Thoracic aorta (tissue), 2 donors: ENCODE measurements around the gene PRXL2A. TPM values are rescaled to one million over a fixed set of nuclear protein-coding genes. Genes with fewer than 3 reads are reported as not detected.

Source experiments
- ATAC-seq: fragments of 150-250 bp; one replicate; pipeline ENCODE4 v1.8.0; 2017; ENCODE audit warnings: low read depth; ENCODE audit not compliant: insufficient number of reproducible peaks, low FRiP score
- DNase-seq: peaks from one replicate; pipeline ENCODE4 v3.0.0-alpha.2; 2020; ENCODE audit warnings: low spot score
- H3K27ac ChIP-seq, 2 donors: fragments of 200-600 bp; sonication (generic); 1 replicate in 1 of 2; 2 replicates in 1 of 2; pipeline ENCODE4 v1.5.1; 2016; ENCODE audit warnings: mild to moderate bottlenecking in 2 of 2, moderate library complexity in 2 of 2
- H3K27me3 ChIP-seq: fragments of 200-600 bp; sonication (generic); replicated peaks from 2 replicates; pipeline ENCODE4 v1.6.0; 2016; ENCODE audit warnings: mild to moderate bottlenecking; ENCODE audit not compliant: insufficient read depth
- H3K36me3 ChIP-seq: fragments of 200-600 bp; sonication (generic); one replicate; pipeline ENCODE4 v1.5.1; 2016
- H3K4me1 ChIP-seq, 2 donors: fragments of 200-600 bp; sonication (generic); 1 replicate in 1 of 2; 2 replicates in 1 of 2; pipeline versions ENCODE4 v1.5.1 to v1.6.0; 2016; ENCODE audit warnings: low read depth in 2 of 2, mild to moderate bottlenecking in 1 of 2; ENCODE audit not compliant: control insufficient read depth in 1 of 2
- H3K4me3 ChIP-seq: fragments of 200-600 bp; sonication (generic); 2 replicates; pipeline ENCODE4 v1.5.1; 2016; ENCODE audit warnings: mild to moderate bottlenecking
- H3K9me3 ChIP-seq: fragments of 200-600 bp; sonication (generic); 2 replicates; pipeline ENCODE4 v1.5.1; 2016
- total RNA-seq, 2 donors: library from RNA; depleted of rRNA; stranded (reverse); fragments of >200 nt; gene quantifications; one replicate each; pipeline versions ENCODE4 v1.1.0 to v1.2.3, GENCODE V29; 2016
- TF ChIP-seq, protein P1 (sequence below): fragments of 200-600 bp; sonication (generic); IDR thresholded peaks from one replicate; pipeline ENCODE4 v1.5.1; 2019; ENCODE audit warnings: antibody characterized with exemption

The PRXL2A gene
- total RNA-seq, 2 donors from 2014 or later = 23.5 to 24.1 TPM

DNA sequence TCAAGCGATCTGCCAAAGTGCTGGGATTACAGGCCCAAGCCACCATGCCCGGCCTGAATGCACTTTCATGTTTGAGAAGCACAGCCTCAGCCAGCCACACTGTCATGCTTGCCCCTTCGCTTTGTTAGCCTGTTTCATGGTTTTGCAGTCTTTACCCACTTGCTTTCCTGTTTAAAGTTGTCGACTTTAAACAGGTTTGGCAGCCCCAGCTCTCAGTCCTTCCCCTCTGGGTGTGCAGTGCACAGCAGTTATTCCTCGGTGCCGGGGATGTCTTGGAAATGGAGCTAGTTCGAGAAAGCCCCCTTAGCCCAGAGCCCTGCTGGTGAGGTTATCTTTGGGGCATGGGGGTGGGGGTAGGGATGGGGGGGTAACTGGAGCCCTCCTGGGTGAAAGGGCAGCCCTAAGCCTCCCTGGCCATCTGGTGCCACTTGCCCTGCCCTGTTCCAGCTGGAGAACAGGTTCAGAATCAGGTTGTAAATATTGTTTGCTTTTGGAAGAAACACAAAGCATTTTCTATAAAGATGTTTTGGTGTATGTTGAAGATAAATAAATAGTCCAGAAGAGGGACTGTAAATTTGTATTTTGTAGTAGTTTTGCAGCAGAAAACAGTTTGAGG is 60.6 kb downstream of the PRXL2A start:
- Histone ChIP-seq H3K9me3 (no peaks in the 10 kb centered on the region), H3K36me3 (no peaks in the 10 kb centered on the region), H3K4me1 (peaks cover 26 to 53% of the 10 kb centered on the region in 2 donors), H3K27me3 (no peaks in the 10 kb centered on the region), H3K4me3 (no peak overlapping the region), H3K27ac (no peak overlapping the region)
- DNase-seq (no peak), ATAC-seq (no peak)
- TF ChIP-seq, protein P1, sequence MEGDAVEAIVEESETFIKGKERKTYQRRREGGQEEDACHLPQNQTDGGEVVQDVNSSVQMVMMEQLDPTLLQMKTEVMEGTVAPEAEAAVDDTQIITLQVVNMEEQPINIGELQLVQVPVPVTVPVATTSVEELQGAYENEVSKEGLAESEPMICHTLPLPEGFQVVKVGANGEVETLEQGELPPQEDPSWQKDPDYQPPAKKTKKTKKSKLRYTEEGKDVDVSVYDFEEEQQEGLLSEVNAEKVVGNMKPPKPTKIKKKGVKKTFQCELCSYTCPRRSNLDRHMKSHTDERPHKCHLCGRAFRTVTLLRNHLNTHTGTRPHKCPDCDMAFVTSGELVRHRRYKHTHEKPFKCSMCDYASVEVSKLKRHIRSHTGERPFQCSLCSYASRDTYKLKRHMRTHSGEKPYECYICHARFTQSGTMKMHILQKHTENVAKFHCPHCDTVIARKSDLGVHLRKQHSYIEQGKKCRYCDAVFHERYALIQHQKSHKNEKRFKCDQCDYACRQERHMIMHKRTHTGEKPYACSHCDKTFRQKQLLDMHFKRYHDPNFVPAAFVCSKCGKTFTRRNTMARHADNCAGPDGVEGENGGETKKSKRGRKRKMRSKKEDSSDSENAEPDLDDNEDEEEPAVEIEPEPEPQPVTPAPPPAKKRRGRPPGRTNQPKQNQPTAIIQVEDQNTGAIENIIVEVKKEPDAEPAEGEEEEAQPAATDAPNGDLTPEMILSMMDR = no peak

DNA sequence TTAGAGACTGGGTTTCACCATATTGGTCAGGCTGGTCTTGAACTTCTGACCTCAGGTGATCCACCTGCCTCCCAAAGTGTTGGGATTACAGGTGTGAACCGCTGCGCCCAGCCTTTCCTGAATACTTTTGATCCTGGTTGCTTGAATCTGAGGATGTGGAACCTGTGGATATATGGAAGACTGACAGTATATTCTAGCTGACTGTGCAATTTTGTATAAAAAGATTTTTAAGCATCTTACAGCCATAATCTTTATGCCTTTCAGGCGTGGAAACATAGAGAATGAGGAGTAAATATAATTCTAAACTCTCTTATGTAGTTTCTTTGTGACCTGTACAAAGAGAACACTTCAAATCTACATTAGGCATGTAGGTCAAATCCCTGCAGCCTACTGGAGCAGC is 61.9 kb downstream of the PRXL2A start:
- Histone ChIP-seq H3K4me3 (no peak overlapping the region), H3K27ac (no peak overlapping the region), H3K36me3 (no peaks in the 10 kb centered on the region), H3K9me3 (no peaks in the 10 kb centered on the region), H3K27me3 (no peaks in the 10 kb centered on the region), H3K4me1 (peaks cover 17 to 39% of the 10 kb centered on the region in 2 donors)
- TF ChIP-seq, protein P1 = no peak
- DNase-seq (no peak), ATAC-seq (no peak)

DNA sequence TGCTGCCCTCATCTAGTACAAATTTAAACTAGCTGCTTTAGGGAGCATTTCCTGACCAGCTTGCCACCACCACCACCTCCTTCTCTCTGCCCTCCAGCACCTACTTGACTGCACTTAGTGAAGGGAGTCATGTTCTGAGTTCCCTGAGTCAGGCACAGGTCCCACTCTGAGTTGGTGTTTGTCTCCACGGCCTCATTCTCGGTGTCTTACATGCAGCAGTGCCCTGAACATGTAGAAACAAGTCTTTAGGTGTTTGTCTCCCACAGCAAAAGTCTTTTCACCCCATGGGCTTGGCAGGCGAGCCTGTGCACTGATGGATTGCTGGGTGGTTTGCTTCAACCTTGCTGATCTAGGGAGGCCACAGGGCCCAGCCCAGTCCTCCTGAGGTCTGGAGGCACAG is 62.6 kb downstream of the PRXL2A start:
- no peak for ATAC-seq
- no peak overlapping the region for H3K27ac ChIP-seq
- no peaks in the 10 kb centered on the region for H3K9me3 ChIP-seq
- TF ChIP-seq, protein P1 = no peak
- no peak overlapping the region for H3K4me3 ChIP-seq
- H3K27me3 ChIP-seq = no peaks in the 10 kb centered on the region
- no peaks in the 10 kb centered on the region for H3K36me3 ChIP-seq
- H3K4me1 ChIP-seq = peaks cover 15 to 34% of the 10 kb centered on the region in 2 donors
- no peak for DNase-seq

DNA sequence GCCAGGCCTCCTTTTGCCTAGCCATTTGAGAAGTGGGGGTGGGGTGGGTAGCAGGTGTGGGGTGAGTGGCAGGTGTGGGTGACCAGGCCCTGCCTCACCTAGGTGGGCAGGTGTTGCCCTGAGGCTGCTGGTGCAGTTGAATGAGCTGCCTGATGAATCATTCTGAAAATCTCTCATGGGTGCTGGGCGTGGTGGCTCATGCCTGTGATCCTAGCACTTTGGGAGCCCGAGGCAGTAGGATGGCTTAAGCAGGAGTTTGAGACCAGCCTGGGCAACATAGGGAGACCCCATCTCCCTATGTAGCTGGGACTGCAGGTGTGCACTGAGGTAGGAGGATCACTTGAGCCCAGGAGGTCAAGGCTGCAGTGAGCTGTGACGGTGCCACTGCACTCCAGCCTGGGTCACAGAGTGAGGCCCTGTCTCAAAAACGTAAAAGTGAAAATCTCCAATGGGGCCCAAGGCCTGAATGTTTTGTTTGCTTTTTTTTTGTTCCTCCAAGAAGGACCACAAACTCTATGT is 63.4 kb downstream of the PRXL2A start:
- no peak overlapping the region for H3K27ac ChIP-seq
- no peaks in the 10 kb centered on the region for H3K9me3 ChIP-seq
- ATAC-seq (no peak), DNase-seq (no peak)
- H3K27me3 ChIP-seq = no peaks in the 10 kb centered on the region
- H3K36me3 ChIP-seq = no peaks in the 10 kb centered on the region
- TF ChIP-seq, protein P1 = no peak
- peaks cover 11 to 27% of the 10 kb centered on the region in 2 donors for H3K4me1 ChIP-seq
- no peak overlapping the region for H3K4me3 ChIP-seq

DNA sequence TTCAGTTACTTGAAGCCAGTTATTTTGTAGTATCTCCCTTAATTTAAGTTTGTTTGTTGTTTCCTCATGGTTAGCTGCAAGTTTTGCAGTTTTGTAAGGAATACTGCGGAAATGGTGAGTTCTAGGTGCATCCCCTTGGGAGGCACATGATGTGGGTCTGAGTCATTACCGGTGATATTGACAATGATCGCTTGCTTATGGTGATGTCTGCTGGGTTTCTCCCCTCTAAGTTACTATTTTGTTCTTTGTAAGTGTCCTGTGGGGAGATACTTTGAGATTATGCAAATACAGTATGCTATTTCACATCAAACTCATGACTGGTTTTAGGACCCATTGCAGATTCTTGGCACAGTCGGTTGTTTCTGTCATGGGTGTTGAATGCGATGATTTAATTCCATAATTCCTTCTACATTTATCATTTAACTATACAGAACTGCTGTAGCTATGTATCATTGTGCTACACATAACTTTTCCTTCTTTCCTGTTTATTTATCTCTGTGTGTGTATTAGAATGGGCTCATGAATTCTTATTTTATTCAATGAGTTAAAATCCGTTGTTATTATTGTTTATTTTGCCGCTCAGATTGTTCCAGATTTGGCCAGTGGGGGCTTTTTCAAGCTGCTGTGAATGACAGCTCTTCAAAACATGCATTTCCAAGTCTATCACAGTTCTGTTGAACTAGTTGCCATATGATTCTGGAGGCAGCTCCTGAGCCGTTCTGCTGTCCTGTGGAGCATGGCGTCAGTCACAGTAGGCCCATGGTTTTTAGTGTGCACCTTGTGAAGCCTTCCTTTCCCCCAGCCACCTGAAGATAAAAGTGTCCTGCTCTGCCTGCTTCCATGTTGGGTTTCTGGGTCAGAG is 64.1 kb downstream of the PRXL2A start:
- ATAC-seq = no peak
- no peaks in the 10 kb centered on the region for H3K27me3 ChIP-seq

More for the DNA sequence above, 64.1 kb downstream of the PRXL2A start:
- Histone ChIP-seq H3K9me3 (no peaks in the 10 kb centered on the region), H3K27ac (no peak overlapping the region), H3K36me3 (no peaks in the 10 kb centered on the region), H3K4me3 (no peak overlapping the region), H3K4me1 (peaks cover 14 to 20% of the 10 kb centered on the region in 2 donors)
- DNase-seq = no peak
- TF ChIP-seq, protein P1 = no peak
